ENCODE results near the gene DBT. TPM values are rescaled to one million over a fixed set of nuclear protein-coding genes. Genes with fewer than 3 reads are reported as not detected.

DBT gene
- total RNA-seq, 2 donors from 2014 or later, result 5.3 to 7.7 TPM

DNA sequence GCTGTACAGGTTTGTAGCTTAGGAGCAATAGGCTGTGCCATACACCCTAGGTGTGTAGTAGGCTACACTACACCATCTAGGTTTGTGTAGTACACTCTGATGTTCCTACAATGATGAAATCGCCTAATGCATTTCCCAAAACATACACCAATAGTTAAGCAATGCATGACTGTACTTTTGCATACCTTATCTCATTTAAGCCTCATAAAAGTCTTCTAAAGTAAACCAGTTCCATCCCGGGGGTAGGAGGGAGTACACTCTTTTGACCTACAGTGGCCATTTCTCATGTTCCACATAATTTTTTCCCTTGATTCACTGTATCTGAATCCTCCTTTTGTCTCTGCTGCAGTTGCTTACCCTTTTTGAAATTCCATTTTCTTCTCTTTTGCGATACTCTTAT, 104.5 kb downstream of the DBT start:
- Histone ChIP-seq H3K36me3 (peaks cover 44% of the 10 kb centered on the region), H3K27me3 (replicated peaks; ENCODE audit: insufficient read depth) (no peaks in the 10 kb centered on the region), H3K9me3 (no peaks in the 10 kb centered on the region), H3K4me1 (ENCODE audit: control insufficient read depth in 1 of 2, low read depth in 2 of 2) (no peaks in the 10 kb centered on the region), H3K4me3 (no peak overlapping the region), H3K27ac (no peak overlapping the region)
- TF ChIP-seq, protein P1, sequence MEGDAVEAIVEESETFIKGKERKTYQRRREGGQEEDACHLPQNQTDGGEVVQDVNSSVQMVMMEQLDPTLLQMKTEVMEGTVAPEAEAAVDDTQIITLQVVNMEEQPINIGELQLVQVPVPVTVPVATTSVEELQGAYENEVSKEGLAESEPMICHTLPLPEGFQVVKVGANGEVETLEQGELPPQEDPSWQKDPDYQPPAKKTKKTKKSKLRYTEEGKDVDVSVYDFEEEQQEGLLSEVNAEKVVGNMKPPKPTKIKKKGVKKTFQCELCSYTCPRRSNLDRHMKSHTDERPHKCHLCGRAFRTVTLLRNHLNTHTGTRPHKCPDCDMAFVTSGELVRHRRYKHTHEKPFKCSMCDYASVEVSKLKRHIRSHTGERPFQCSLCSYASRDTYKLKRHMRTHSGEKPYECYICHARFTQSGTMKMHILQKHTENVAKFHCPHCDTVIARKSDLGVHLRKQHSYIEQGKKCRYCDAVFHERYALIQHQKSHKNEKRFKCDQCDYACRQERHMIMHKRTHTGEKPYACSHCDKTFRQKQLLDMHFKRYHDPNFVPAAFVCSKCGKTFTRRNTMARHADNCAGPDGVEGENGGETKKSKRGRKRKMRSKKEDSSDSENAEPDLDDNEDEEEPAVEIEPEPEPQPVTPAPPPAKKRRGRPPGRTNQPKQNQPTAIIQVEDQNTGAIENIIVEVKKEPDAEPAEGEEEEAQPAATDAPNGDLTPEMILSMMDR (IDR thresholded peaks at IDR 0.05), result no peak
- no peak for DNase-seq (ENCODE audit: low spot score)
- no peak for ATAC-seq (ENCODE audit: insufficient number of reproducible peaks, low FRiP score, low read depth)

DNA sequence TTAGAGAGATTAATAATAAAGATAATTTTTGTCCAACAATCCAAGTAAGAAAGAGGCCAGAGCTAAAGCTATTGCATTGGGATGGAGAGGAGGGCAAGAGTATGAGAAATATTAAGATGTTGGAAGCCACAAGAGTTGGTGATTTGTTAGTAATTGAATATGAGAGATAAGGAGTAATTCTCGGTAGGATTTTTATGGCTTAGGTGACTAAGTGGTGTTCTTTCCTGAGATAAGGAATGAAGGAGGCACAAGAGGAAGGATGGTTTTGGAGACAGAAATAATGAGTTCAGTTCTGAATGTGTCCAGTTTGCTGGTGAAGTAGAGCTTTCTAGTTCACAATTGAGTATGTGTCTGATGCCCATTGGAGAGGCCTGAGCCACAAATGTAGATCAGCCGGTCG, 107.3 kb downstream of the DBT start:
- ATAC-seq (ENCODE audit: insufficient number of reproducible peaks, low FRiP score, low read depth), result no peak
- no peak overlapping the region for H3K4me3 ChIP-seq
- H3K27ac ChIP-seq, result no peak overlapping the region
- H3K9me3 ChIP-seq, result no peaks in the 10 kb centered on the region
- peaks cover 45% of the 10 kb centered on the region for H3K36me3 ChIP-seq
- no peak for DNase-seq (ENCODE audit: low spot score)
- TF ChIP-seq, protein P1 (IDR thresholded peaks at IDR 0.05), result no peak
- H3K4me1 ChIP-seq (ENCODE audit: control insufficient read depth in 1 of 2, low read depth in 2 of 2), result no peaks in the 10 kb centered on the region
- H3K27me3 ChIP-seq (replicated peaks; ENCODE audit: insufficient read depth), result no peaks in the 10 kb centered on the region

DNA sequence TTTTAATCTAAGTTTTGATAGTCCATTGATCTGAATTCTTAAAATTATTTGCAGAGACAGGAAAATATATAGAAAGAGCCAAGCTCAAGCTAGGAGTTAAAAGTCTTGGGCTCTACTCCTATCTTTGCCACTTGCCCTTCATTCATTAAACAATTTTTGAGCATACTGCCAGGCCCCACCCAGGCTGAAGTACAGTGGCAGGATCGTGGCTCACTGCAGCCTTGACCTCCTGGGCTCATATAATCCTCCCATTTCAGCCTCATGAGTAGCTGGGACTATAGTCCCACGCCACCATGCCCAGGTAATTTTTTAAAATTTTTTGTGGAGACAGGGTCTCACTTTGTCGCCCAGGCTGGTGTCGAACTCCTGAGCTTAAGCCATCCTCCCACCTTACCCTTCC, 108.4 kb downstream of the DBT start:
- H3K36me3 ChIP-seq, result peaks cover 42% of the 10 kb centered on the region

DNA sequence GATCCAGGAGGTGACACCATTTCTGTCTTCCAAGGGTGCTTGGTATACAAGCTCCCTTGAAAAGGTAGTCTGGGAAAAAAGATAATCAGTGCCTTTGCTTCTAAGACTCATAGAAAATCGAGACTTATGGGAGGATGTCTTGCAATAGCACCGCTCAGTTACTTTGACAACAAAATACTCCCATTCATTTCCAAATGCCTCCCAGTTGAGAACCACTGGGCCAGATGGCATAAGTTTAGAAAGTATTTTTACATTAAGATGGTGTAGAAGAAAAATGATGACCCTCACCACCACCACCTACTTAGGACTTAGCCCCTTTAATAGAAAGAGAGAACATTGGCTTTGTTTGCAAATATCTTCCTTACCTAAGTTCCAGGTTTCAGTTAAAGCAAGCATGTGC, 112.0 kb downstream of the DBT start:
- TF ChIP-seq, protein P1 (IDR thresholded peaks at IDR 0.05), result no peak
- H3K4me1 ChIP-seq (ENCODE audit: control insufficient read depth in 1 of 2, low read depth in 2 of 2), result peaks cover 9 to 12% of the 10 kb centered on the region in 2 donors
- no peaks in the 10 kb centered on the region for H3K27me3 ChIP-seq (replicated peaks; ENCODE audit: insufficient read depth)
- no peaks in the 10 kb centered on the region for H3K9me3 ChIP-seq
- ATAC-seq (ENCODE audit: insufficient number of reproducible peaks, low FRiP score, low read depth), result no peak
- H3K36me3 ChIP-seq, result peaks cover 22% of the 10 kb centered on the region
- DNase-seq (ENCODE audit: low spot score), result no peak
- no peak overlapping the region for H3K27ac ChIP-seq
- H3K4me3 ChIP-seq, result no peak overlapping the region

More for the DNA sequence above, 108.4 kb downstream of the DBT start:
- DNase-seq (ENCODE audit: low spot score) (no peak), ATAC-seq (ENCODE audit: insufficient number of reproducible peaks, low FRiP score, low read depth) (no peak)
- H3K4me1 ChIP-seq (ENCODE audit: control insufficient read depth in 1 of 2, low read depth in 2 of 2), result no peaks in the 10 kb centered on the region
- no peak overlapping the region for H3K27ac ChIP-seq
- H3K4me3 ChIP-seq, result no peak overlapping the region
- H3K27me3 ChIP-seq (replicated peaks; ENCODE audit: insufficient read depth), result no peaks in the 10 kb centered on the region
- H3K9me3 ChIP-seq, result no peaks in the 10 kb centered on the region
- TF ChIP-seq, protein P1 (IDR thresholded peaks at IDR 0.05), result no peak

Other genes starting within 250 kb of the DBT start
- 1 to 10 TPM; 2.4 to 3.2 TPM for gene SASS6, start 116.9 kb downstream of the DBT start, total RNA-seq
- 10 to 100 TPM; 11.4 to 11.7 TPM for gene TRMT13, start 116.7 kb downstream of the DBT start, total RNA-seq
- gene LRRC39, start 71.6 kb downstream of the DBT start, total RNA-seq, result 1 to 10 TPM; 2.3 to 2.4 TPM
- 10 to 100 TPM; 15.4 to 23.8 TPM for gene RTCA, start 16.4 kb upstream of the DBT start, total RNA-seq
- gene CDC14A, start 102.7 kb upstream of the DBT start, total RNA-seq, result 10 to 100 TPM; 10.6 to 11.3 TPM